ENCODE measurements around the gene PHOX2A. TPM values are rescaled to one million over a fixed set of nuclear protein-coding genes. Genes with fewer than 3 reads are reported as not detected.

PHOX2A gene
- total RNA-seq, 6 experiments from 2014 or later = not detected

DNA sequence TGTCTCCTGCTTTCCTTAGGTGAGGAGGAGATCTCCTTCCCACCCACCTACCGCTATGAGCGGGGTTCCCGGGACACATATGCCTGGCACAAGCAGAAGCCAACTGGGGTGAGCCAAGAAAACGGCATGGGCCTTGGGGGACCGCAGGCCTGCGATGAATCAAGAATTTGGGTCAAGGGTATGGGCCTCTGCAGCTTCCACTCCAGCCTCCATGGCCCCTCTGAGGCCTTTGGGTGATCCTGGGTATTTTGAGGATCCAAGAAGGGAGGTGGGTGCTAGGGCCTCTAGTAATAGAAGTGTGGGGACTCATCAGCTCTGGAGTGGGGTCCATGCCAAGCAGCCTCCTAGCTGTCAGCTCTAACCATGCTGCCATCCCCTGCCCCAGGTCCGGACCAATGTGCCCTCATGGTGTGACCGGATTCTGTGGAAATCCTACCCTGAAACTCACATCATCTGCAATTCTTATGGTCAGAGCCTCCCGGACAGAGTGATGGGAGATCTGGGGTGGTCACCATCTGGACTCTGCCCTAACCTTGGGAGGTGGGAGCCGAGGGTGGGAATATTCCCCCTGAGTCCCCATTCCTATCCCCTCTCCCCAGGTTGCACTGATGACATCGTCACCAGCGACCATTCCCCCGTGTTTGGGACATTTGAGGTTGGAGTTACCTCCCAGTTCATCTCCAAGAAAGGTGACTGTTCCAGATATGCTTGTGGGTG lies 10.8 kb downstream of the PHOX2A start:
- H3K4me3 Mint-ChIP-seq = no peak overlapping the region
- TF ChIP-seq, protein P1, sequence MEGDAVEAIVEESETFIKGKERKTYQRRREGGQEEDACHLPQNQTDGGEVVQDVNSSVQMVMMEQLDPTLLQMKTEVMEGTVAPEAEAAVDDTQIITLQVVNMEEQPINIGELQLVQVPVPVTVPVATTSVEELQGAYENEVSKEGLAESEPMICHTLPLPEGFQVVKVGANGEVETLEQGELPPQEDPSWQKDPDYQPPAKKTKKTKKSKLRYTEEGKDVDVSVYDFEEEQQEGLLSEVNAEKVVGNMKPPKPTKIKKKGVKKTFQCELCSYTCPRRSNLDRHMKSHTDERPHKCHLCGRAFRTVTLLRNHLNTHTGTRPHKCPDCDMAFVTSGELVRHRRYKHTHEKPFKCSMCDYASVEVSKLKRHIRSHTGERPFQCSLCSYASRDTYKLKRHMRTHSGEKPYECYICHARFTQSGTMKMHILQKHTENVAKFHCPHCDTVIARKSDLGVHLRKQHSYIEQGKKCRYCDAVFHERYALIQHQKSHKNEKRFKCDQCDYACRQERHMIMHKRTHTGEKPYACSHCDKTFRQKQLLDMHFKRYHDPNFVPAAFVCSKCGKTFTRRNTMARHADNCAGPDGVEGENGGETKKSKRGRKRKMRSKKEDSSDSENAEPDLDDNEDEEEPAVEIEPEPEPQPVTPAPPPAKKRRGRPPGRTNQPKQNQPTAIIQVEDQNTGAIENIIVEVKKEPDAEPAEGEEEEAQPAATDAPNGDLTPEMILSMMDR (IDR thresholded peaks at IDR 0.05) = no peak

DNA sequence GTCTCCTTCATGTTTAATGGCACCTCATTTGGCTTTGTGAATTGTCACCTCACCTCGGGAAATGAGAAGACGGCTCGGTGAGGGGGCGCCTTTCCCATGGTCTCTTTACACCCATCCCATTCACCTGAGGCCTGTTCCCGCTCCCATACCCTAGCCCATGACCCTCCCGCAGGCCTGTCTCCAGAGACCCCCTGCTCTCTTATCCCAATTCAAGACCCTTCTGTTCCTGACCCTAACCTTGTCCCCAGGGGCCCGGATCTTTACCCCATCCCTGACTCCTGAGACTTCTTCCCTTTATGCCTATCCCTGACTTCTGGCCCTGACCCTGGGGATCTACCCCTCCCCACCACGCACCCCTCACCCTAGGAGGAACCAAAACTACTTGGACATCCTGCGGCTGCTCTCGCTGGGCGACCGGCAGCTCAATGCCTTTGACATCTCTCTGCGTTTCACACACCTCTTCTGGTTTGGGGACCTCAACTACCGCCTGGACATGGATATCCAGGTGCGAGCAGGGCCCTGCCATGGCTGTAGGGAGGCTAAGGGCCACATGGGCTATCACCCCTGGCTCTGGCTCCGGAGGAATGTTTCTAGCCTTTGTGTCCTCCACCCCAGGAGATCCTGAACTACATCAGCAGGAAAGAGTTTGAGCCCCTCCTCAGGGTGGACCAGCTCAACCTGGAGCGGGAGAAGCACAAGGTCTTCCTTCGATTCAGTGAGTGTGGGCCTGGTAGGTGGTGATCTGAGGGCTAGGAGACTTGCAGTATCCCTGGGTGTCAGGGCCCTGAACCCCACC lies 11.5 kb downstream of the PHOX2A start:
- TF ChIP-seq, protein P1 (IDR thresholded peaks at IDR 0.05) = no peak
- Mint-ChIP-seq H3K9me3 (no peaks in the 10 kb centered on the region), H3K4me1 (ENCODE audit: low read depth) (no peaks in the 10 kb centered on the region), H3K4me3 (no peak overlapping the region), H3K36me3 (ENCODE audit: low read depth) (peaks cover 32% of the 10 kb centered on the region), H3K27ac (peak overlapping the region; percentile 33; the same call in 1 of the 2 replicates), H3K27me3 (ENCODE audit: insufficient read depth) (no peaks in the 10 kb centered on the region; the same call in 1 of the 2 replicates)
- DNase-seq = no peak

More for the DNA sequence above, 10.8 kb downstream of the PHOX2A start:
- Mint-ChIP-seq H3K36me3 (ENCODE audit: low read depth) (peaks cover 34% of the 10 kb centered on the region), H3K9me3 (no peaks in the 10 kb centered on the region), H3K4me1 (ENCODE audit: low read depth) (peaks cover 1% of the 10 kb centered on the region; the same call in 1 of the 2 replicates), H3K27me3 (ENCODE audit: insufficient read depth) (no peaks in the 10 kb centered on the region; the same call in 1 of the 2 replicates), H3K27ac (no peak overlapping the region)
- no peak for DNase-seq

- no peak overlapping the region for H3K4me3 Mint-ChIP-seq
- H3K36me3 Mint-ChIP-seq (ENCODE audit: low read depth) = peaks cover 32% of the 10 kb centered on the region
- H3K9me3 Mint-ChIP-seq = no peaks in the 10 kb centered on the region
- no peaks in the 10 kb centered on the region; the same call in 1 of the 2 replicates for H3K4me1 Mint-ChIP-seq (ENCODE audit: low read depth)
- no peak overlapping the region; the same call in 1 of the 2 replicates for H3K27ac Mint-ChIP-seq
- no peaks in the 10 kb centered on the region; the same call in 1 of the 2 replicates for H3K27me3 Mint-ChIP-seq (ENCODE audit: insufficient read depth)
- TF ChIP-seq, protein P1 (IDR thresholded peaks at IDR 0.05) = no peak
- DNase-seq = no peak
These were observed 12.3 kb downstream of the PHOX2A start for GRCh38 chr11:72231396-72232259.

DNA sequence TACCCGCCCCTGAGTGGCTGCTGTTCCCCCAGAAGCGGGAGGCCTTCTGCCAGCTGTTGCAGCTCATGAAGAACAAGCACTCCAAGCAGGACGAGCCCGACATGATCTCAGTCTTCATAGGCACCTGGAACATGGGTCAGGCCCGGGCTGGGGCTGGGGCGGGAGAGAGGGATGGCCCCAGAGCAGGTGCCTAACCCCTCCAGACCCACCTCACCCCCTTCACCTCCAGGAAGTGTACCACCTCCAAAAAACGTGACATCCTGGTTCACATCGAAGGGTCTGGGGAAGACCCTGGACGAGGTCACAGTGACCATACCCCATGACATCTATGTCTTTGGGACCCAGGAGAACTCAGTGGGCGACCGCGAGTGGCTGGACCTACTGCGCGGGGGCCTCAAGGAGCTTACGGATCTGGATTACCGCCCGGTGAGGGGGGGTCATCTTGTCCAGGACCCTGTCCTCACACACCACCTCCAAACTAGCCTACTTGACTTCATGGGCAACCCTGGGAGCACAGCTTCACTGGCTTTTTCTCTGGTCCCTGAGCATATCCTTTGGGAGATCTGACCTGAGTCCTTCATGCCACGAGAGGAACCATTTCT lies 13.1 kb downstream of the PHOX2A start:
- Mint-ChIP-seq H3K4me3 (no peak overlapping the region), H3K4me1 (ENCODE audit: low read depth) (peaks cover 6% of the 10 kb centered on the region; the same call in 1 of the 2 replicates), H3K27ac (no peak overlapping the region), H3K27me3 (ENCODE audit: insufficient read depth) (no peaks in the 10 kb centered on the region), H3K9me3 (no peaks in the 10 kb centered on the region), H3K36me3 (ENCODE audit: low read depth) (peaks cover 32% of the 10 kb centered on the region)
- no peak for DNase-seq
- TF ChIP-seq, protein P1 (IDR thresholded peaks at IDR 0.05) = no peak
